22Rv1 (cell line): ENCODE results near the gene REXO4.

Source experiments
- CTCF ChIP-seq: fragments of 450-650 bp; IDR thresholded peaks from 2 replicates; pipeline ENCODE4 v1.5.1; 2017; ENCODE audit warnings: mild to moderate bottlenecking
- ZFX ChIP-seq: fragments of 450-650 bp; IDR thresholded peaks from 2 replicates; pipeline ENCODE4 v1.6.1; 2017; ENCODE audit warnings: antibody characterized with exemption, borderline replicate concordance

- no peak for TF ChIP-seq CTCF
- TF ChIP-seq ZFX, result no peak
Observed at GRCh38 chr9:133463864-133464615, 46.2 kb upstream of the REXO4 start.
